Measurements from ENCODE around the gene BORCS8.

The BORCS8 gene

GRCh38 chr19:19132912-19133311, 59.0 kb downstream of the BORCS8 start:
- no peak overlapping the region for H3K4me3 ChIP-seq (ENCODE audit: low read depth, low read length)
- DNase-seq (ENCODE audit: low read depth), result no peak

GRCh38 chr19:19131989-19132388, 60.0 kb downstream of the BORCS8 start:
- no peak overlapping the region for H3K4me3 ChIP-seq (ENCODE audit: low read depth, low read length)
- no peak for DNase-seq (ENCODE audit: low read depth)
